Measurements from ENCODE around the gene TUT7.
"Not testable (repeated sequence)": the region's sequence is repeated elsewhere in the genome, so short reads cannot be mapped to it uniquely, and the experiment has no call there.

The TUT7 gene

GRCh38 chr9:86350006-86350760 lies 4.0 kb downstream of the TUT7 start:
- DNase-seq: no peak

- DNase-seq: no peak
These were observed 4.9 kb downstream of the TUT7 start for GRCh38 chr9:86349271-86349670.

GRCh38 chr9:86347991-86348390 lies 6.2 kb downstream of the TUT7 start:
- no peak for DNase-seq

- no peak for DNase-seq
These were observed 9.4 kb downstream of the TUT7 start for GRCh38 chr9:86344818-86345217.

GRCh38 chr9:86342269-86342668 lies 11.9 kb downstream of the TUT7 start:
- DNase-seq: no peak

- no peak for DNase-seq
These were observed 13.2 kb downstream of the TUT7 start for GRCh38 chr9:86341007-86341491.

- no peak for DNase-seq
These were observed 13.7 kb downstream of the TUT7 start for GRCh38 chr9:86340356-86341006.

- DNase-seq: no peak
These were observed 16.6 kb downstream of the TUT7 start for GRCh38 chr9:86337469-86338108.

GRCh38 chr9:86336058-86336457 lies 18.2 kb downstream of the TUT7 start:
- DNase-seq: no peak

- no peak for DNase-seq
These were observed 20.6 kb downstream of the TUT7 start for GRCh38 chr9:86333651-86334050.

GRCh38 chr9:86330186-86330585 lies 24.0 kb downstream of the TUT7 start:
- no peak for DNase-seq

GRCh38 chr9:86329649-86330048 lies 24.6 kb downstream of the TUT7 start:
- DNase-seq: no peak

GRCh38 chr9:86328156-86328555 lies 26.1 kb downstream of the TUT7 start:
- DNase-seq: no peak

GRCh38 chr9:86326536-86326935 lies 27.7 kb downstream of the TUT7 start:
- DNase-seq: no peak

- DNase-seq: no peak
These were observed 29.3 kb downstream of the TUT7 start for GRCh38 chr9:86324901-86325300.

GRCh38 chr9:86324308-86324707 lies 29.9 kb downstream of the TUT7 start:
- no peak for DNase-seq

GRCh38 chr9:86322973-86323644 lies 31.1 kb downstream of the TUT7 start:
- DNase-seq: no peak

- DNase-seq: no peak
These were observed 32.8 kb downstream of the TUT7 start for GRCh38 chr9:86321373-86321772.

GRCh38 chr9:86318187-86318586 lies 36.0 kb downstream of the TUT7 start:
- DNase-seq: no peak

- no peak for DNase-seq
These were observed 39.1 kb downstream of the TUT7 start for GRCh38 chr9:86315078-86315477.

- not testable (repeated sequence) for DNase-seq
These were observed 41.3 kb downstream of the TUT7 start for GRCh38 chr9:86312959-86313358.

- DNase-seq: no peak
These were observed 45.5 kb downstream of the TUT7 start for GRCh38 chr9:86308687-86309086.

GRCh38 chr9:86304236-86304730 lies 49.9 kb downstream of the TUT7 start:
- DNase-seq: no peak
